ENCODE data around the gene TSC22D2. TPM values are rescaled to one million over a fixed set of nuclear protein-coding genes. Genes with fewer than 3 reads are reported as not detected.

The TSC22D2 gene
- total RNA-seq, 1 experiment from 2014 or later: 43.1 TPM

GRCh38 chr3:150374975-150375374, 33.1 kb upstream of the TSC22D2 start:
- ChIA-PET CTCF (no interaction called here), POLR2A (no interaction called here)
- H3K27me3 ChIP-seq (ENCODE audit: control insufficient read depth, insufficient read depth, low read length): no peaks in the 10 kb centered on the region
- peak overlapping the region; percentile 100 for H3K27ac ChIP-seq (ENCODE audit: low read length)
- no peaks in the 10 kb centered on the region for H3K36me3 ChIP-seq (ENCODE audit: control insufficient read depth, insufficient read depth, low read length)
- intact Hi-C loops (cut with micrococcal nuclease; ENCODE audit: unreplicated experiment): no loop called here
- H3K9me3 ChIP-seq (ENCODE audit: control insufficient read depth, insufficient read depth, low read depth, low read length): no peaks in the 10 kb centered on the region
- TF ChIP-seq CTCF (IDR thresholded peaks at IDR 0.05): no peak
- TF ChIP-seq SIN3A (IDR thresholded peaks at IDR 0.05; ENCODE audit: borderline replicate concordance, insufficient read depth, low read depth, low read length): no peak
- no peak for TF ChIP-seq TCF7L2 (IDR thresholded peaks at IDR 0.05; ENCODE audit: low read depth, low read length)
- TF ChIP-seq, protein P1, sequence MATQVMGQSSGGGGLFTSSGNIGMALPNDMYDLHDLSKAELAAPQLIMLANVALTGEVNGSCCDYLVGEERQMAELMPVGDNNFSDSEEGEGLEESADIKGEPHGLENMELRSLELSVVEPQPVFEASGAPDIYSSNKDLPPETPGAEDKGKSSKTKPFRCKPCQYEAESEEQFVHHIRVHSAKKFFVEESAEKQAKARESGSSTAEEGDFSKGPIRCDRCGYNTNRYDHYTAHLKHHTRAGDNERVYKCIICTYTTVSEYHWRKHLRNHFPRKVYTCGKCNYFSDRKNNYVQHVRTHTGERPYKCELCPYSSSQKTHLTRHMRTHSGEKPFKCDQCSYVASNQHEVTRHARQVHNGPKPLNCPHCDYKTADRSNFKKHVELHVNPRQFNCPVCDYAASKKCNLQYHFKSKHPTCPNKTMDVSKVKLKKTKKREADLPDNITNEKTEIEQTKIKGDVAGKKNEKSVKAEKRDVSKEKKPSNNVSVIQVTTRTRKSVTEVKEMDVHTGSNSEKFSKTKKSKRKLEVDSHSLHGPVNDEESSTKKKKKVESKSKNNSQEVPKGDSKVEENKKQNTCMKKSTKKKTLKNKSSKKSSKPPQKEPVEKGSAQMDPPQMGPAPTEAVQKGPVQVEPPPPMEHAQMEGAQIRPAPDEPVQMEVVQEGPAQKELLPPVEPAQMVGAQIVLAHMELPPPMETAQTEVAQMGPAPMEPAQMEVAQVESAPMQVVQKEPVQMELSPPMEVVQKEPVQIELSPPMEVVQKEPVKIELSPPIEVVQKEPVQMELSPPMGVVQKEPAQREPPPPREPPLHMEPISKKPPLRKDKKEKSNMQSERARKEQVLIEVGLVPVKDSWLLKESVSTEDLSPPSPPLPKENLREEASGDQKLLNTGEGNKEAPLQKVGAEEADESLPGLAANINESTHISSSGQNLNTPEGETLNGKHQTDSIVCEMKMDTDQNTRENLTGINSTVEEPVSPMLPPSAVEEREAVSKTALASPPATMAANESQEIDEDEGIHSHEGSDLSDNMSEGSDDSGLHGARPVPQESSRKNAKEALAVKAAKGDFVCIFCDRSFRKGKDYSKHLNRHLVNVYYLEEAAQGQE (IDR thresholded peaks at IDR 0.05; ENCODE audit: insufficient read depth in 1 of 2, low read depth in 2 of 2, low read length in 1 of 2): no peak
- no peak for TF ChIP-seq POLR2AphosphoS5 (IDR thresholded peaks at IDR 0.05; ENCODE audit: low read depth, low read length)
- H3K4me3 ChIP-seq (ENCODE audit: low read depth in 2 of 2, low read length in 2 of 2): no peak overlapping the region
- ATAC-seq: no peak
- BruUV-seq (replicated peaks): no TSS peak
- H3K4me1 ChIP-seq (ENCODE audit: control insufficient read depth, insufficient read depth, low read length): peaks cover 54% of the 10 kb centered on the region
- DNase-seq (ENCODE audit: low read depth, low spot score): no peak
- in situ Hi-C loops (cut with HindIII; ENCODE audit: low pct_unique_long_range_greater_than_20kb, low sequenced_read_pairs): no loop called here

DNA sequence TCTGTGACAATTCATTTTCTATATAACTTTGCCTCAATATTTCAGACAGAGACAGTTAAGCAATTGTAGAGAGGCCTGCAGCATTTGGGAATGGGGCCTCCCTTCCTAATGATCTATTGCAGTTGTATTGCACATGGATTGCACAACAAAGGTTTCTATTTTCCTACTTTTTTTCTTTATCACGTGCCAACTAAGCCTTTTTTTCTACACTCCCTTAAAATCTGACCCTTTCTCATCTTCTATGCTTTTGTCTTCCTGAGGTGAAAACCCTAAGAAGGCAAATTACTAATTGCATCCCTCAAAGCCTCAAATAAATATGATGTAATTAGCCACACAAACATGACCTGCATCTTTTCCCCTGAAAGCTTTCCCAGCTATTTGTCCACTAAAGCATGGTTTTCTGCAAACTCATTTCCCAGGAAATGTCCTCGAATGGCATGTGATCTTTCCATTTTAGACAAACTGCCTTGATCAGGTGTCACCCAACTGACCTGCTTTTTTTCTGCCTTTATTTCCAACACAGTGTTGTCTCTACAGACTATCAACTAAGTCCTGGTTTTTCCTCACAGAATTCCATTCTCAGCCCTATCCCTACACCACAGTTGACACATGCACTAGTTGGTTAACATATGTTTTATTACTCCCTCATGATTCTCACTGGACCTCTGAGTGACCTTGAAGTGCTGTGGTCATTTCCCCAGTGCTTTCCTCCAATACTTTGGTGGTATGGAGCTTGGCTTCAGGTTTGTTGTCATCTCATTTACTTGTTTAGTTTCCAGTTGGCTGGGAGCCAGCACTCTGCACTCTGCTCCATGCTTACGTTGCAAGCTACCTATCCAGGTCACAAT, 31.9 kb upstream of the TSC22D2 start:
- DNase-seq (ENCODE audit: low read depth, low spot score) (no peak), ATAC-seq (no peak)
- intact Hi-C loops (cut with micrococcal nuclease; ENCODE audit: unreplicated experiment) (no loop called here), in situ Hi-C loops (cut with HindIII; ENCODE audit: low pct_unique_long_range_greater_than_20kb, low sequenced_read_pairs) (no loop called here)
- Histone ChIP-seq H3K36me3 (ENCODE audit: control insufficient read depth, insufficient read depth, low read length) (no peaks in the 10 kb centered on the region), H3K9me3 (ENCODE audit: control insufficient read depth, insufficient read depth, low read depth, low read length) (no peaks in the 10 kb centered on the region), H3K4me3 (ENCODE audit: low read depth in 2 of 2, low read length in 2 of 2) (no peak overlapping the region), H3K4me1 (ENCODE audit: control insufficient read depth, insufficient read depth, low read length) (peaks cover 45% of the 10 kb centered on the region), H3K27me3 (ENCODE audit: control insufficient read depth, insufficient read depth, low read length) (no peaks in the 10 kb centered on the region), H3K27ac (ENCODE audit: low read length) (peak overlapping the region; percentile 100)
- TF ChIP-seq, protein P1 (IDR thresholded peaks at IDR 0.05; ENCODE audit: insufficient read depth in 1 of 2, low read depth in 2 of 2, low read length in 1 of 2): no peak
- TF ChIP-seq SIN3A (IDR thresholded peaks at IDR 0.05; ENCODE audit: borderline replicate concordance, insufficient read depth, low read depth, low read length) (no peak), POLR2AphosphoS5 (IDR thresholded peaks at IDR 0.05; ENCODE audit: low read depth, low read length) (no peak), CTCF (IDR thresholded peaks at IDR 0.05) (no peak), TCF7L2 (IDR thresholded peaks at IDR 0.05; ENCODE audit: low read depth, low read length) (no peak)
- POLR2A ChIA-PET: interaction anchor here (0.6 to 1.8 kb wide), 2 partner anchors 29 to 33 kb away, joined by 4 read pairs; no protein-coding TSS in a partner anchor
- CTCF ChIA-PET: no interaction called here
- no TSS peak for BruUV-seq (replicated peaks)
